HG03039 (cell line): ENCODE data around the gene ATP6V1C2.
"Not testable (repeated sequence)": the region's sequence is repeated elsewhere in the genome, so short reads cannot be mapped to it uniquely, and the experiment has no call there.

Experiments
- ATAC-seq: cut with Tn5 transposase; IDR thresholded peaks from one replicate; pipeline ENCODE4 v1.9.1; 2021; ENCODE audit warnings: mild to moderate bottlenecking, moderate library complexity; ENCODE audit not compliant: unreplicated experiment

Gene ATP6V1C2

DNA sequence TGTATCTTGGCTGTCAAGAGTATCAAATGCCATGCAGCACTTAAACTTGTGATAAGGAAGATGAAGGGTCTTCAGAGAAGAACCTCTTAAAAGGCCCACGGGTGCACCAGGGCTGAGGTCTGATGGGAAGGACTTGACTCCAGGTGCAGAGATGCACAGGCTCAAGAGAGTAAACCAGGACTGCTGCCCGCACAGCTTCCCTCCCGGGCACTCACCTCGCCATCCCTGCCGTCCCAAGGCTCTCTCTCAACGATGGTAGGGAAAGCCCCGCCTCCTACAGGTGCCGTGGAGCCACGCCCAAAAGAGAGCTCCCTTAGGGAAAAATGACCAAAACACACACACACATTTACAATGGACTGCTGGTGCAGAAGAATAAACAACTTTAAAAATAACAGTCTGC, 63.3 kb downstream of the ATP6V1C2 start:
- no peak for ATAC-seq

DNA sequence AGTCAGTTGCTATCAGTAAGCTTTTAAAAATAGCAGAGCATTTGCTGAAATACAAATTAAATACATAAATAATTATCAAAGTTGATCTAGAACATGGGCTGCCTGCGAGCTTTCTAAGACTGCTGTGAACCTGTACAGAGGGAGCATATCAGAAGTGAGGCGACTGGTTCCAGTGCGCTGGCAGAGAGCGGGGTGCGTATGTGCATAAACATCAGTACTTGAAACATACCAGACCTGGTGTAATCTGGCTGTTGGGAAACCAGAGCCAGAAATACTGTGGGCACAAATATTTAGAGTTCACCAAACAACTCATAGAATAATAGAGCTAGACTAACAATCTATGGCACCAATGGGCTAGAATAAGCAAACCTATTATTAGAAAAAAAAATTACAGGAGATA, 63.8 kb downstream of the ATP6V1C2 start:
- no peak for ATAC-seq

DNA sequence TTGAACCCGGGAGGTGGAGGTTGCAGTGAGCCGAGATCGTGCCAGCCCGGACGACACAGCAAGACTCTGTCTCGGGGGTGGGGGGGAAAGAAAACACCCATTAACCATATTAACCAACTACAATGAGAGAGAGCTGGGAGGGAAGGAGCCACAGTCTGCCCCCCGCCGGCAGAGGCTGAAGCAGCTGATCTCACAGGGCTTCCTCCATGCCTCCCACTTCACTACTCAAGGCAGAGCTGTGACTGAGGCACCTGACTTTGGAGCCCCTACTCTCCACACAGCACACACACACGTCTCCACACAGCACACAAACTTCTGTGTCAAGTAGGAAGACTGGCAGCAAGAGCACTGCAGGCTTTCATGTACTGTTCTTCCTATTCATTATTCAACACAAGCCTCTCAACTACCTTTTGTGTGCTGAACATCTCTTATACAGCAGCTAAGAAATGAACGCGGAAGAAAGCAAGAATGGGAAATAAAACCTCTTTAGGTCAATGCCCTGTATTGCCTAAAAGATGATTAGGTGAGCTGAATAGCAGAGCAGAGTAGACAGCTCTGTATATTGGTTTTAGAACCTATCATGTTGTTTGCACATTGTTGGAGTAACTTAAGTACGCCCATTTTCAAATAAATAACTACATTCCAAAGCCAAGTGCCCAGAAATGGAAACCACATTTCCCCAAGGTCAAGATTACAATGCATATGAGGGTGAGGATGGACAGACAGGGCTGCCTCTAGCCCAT, 65.0 kb downstream of the ATP6V1C2 start:
- ATAC-seq = no peak

- ATAC-seq = no peak
Observed at GRCh38 chr2:10787176-10787968, 65.9 kb downstream of the ATP6V1C2 start.

- no peak for ATAC-seq
Observed at GRCh38 chr2:10788855-10789254, 67.4 kb downstream of the ATP6V1C2 start.

GRCh38 chr2:10790228-10790973, 69.0 kb downstream of the ATP6V1C2 start:
- ATAC-seq = no peak

GRCh38 chr2:10792001-10792634, 70.7 kb downstream of the ATP6V1C2 start:
- peak; percentile 47 for ATAC-seq

- ATAC-seq = no peak
Observed at GRCh38 chr2:10792660-10793400, 71.4 kb downstream of the ATP6V1C2 start.

DNA sequence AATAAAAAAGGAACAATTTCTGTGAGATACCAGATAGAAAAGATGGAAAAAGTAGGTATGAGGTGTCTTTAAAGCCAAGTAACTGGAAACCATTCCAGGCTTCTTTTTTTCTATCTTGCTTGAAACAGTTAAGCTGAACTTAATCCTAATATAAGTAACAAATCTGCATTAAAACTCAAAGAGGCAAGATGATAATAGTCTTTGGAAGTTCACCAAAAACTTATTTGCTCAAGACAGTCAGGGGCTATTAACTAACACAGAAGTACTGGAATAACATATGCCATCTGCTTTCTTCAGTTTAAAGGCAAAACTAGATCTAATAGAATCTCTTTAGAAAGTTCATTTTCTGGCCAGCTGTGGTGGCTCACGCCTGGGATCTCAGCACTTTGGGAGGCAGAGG, 72.4 kb downstream of the ATP6V1C2 start:
- ATAC-seq = no peak

DNA sequence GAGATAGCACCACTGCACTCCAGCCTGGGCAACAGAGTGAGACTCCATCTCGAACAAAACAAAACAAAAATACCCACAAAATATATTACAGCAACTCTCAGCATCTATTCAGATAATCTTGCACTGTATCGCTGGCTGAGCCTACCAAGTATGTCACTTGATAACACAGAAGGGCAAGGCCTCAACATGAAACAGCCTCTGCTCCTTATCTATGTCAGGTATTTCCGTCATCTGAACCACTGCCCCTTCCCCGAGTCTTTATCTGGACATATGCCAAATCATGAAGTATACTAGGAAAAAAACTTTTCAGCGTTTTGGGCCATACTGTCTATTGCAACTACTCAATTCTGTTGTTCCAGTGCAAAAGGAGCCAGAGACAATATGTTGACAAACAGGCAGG, 73.4 kb downstream of the ATP6V1C2 start:
- no peak for ATAC-seq

GRCh38 chr2:10795508-10796046, 74.1 kb downstream of the ATP6V1C2 start:
- ATAC-seq = no peak

DNA sequence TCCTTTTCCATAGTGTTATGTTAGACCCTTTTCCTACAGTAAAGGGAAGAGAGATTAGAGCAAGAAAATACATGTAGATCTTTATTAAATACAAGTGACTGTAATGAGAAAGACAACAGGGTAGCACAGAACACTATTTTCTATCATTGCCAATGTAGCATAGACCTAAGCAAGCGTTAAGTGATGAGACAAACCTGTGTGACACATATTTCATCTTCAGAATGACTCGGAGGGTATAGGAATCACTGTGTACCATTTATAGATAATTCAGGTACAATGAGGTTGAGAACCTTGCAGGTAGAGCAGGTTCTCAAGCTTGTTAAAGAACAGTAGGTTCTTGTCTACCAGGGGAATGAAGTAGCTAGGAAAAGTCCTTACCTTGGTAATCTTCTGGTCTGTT, 75.3 kb downstream of the ATP6V1C2 start:
- ATAC-seq = no peak

DNA sequence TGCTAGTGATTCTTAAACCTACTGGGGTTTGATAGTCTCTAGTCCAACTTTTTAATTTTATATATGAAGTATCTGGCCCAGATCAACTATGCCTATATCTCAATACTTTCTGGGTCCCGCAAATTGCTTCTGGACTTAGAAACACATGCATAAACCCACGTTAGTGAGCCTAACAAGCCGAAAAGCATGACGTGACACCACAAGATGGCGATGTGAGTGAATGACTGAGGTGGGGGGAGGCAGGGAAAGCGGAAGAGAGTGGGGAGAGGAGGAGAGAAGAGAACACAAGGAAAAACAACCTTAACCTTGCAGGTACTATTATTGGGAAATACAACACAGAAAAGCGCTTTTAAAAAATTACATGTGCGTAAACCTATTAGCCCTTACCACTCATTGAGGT, 77.4 kb downstream of the ATP6V1C2 start:
- ATAC-seq = no peak

DNA sequence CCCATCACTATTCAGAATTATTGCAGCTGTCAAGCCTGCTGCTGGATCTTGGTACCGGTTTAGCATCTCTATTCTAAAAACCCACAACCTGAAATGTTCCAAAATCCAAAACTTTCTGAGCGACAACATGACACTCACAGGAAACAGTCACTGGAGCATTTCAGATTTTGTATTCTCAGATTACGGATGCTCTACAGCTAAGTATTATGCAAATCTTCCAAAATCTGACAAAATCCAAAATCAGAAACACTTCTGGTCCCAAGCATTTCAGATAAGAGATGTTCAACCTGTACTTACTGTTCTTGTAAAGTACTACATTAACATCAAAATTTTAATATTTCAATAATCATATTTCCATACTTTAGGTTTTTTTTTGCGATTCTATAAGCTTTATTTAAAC, 78.7 kb downstream of the ATP6V1C2 start:
- ATAC-seq = no peak

- no peak for ATAC-seq
Observed at GRCh38 chr2:10802657-10803056, 81.2 kb downstream of the ATP6V1C2 start.

GRCh38 chr2:10805990-10806389, 84.6 kb downstream of the ATP6V1C2 start:
- ATAC-seq = not testable (repeated sequence)

DNA sequence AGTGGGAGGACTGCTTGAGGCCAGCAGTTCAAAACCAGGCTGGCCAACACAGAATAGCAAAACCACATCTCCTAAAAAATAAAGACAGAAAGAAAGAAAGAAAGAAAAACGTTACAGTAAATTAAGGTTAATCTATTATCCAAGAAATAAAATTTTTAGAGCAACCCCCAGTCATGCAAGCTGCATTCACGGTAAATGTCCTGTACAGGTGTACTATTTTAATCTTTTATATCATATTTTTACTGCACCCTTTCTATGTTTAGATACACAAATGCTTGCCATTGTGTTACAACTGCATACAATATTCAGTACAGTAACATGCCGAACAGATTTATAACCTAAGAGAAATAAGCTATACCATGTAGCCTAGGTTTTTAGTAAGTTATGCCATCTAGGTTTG, 85.1 kb downstream of the ATP6V1C2 start:
- ATAC-seq = no peak

DNA sequence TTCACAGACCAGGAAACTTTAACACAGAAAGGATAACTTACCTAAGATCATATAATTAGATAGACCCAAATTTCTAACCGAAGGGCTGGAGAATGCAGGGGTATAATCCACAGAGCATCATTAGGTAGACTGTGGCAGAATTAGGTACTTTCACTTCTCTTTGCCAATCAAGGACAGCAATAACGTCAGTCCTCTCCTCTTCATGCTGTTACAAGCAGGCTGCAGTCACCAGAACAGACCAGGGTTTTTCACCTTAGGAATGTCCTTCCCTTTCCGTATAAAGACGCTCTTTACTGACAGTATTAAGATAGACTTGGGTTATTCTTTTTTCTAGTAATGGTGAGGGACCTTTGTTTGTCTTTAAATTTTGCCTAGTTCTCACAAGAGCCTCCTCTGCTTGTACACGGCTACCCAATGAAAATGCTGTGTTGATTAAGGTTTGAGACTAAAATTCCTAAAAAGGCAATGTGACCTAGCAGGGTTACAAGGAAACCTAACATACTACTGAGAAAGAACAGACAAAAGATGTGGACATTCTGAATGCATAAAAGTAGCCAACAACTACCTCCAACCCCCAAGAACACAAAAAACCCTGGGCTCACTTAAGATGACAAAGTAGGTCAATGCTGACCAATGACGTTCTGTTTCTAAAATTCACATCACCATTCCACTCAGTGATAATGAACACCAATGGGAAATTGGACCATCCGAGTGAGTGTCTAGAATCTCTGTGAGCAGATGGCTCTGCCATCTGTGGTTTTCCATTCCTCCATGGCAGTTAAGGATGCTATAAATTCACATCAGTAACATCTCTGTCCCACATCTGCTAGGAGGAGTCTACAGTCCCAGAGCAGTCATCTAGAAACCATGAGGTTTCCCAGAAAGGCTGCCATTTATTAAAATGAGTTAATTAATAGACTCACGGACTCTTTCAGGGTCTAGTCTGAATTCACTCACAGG, 89.1 kb downstream of the ATP6V1C2 start:
- ATAC-seq = no peak

DNA sequence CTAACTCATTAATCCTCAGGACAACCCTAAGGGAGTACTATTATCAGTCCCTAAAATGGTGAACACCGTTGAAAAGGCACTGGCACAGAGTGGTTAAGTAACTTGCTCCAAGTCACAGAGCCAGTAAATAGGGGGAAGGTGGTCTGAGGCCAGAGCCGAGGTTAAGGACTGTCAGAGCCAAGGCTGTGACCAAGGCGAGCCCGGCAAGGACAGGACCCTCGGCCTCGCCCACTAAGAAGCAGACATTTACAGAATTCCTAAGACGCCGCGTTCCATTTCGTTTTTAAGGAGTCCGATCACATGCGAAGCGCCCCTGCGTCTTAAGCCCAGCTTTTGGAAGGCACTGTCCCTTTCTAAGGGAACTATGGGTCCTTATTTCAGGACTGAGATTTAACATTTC, 90.1 kb downstream of the ATP6V1C2 start:
- no peak for ATAC-seq
